Posterior vena cava (tissue), 2 donors: ENCODE measurements around the gene CSNK1G1. TPM values are rescaled to one million over a fixed set of nuclear protein-coding genes. Genes with fewer than 3 reads are reported as not detected.
"Not testable (repeated sequence)": the region's sequence is repeated elsewhere in the genome, so short reads cannot be mapped to it uniquely, and the experiment has no call there.

Experiments used
- DNase-seq: peaks from one replicate; pipeline ENCODE4 v3.0.0-alpha.2; 2020; ENCODE audit warnings: low spot score
- intact Hi-C, 2 donors: fragments of 100-400 bp; cut with DNase I; formaldehyde crosslinking; loops; one replicate each; pipeline versions ENCODE4 v1.14.1 to v1.14.2; 2022 to 2023
- total RNA-seq, 2 donors: library from RNA; stranded (reverse); fragmentation: NEBNext Ultra II Directional; extraction: Animal tissue kit (Norgen Biotek cat#: 25700); gene quantifications; one replicate each; pipeline ENCODE4 v1.2.1, GENCODE V29; 2021
- donor health status: DM: yes; HTN: yes; CAD: no.
- donor health status: DM: yes; HTN: yes; CAD: no.

The CSNK1G1 gene
- total RNA-seq, 2 donors from 2014 or later: 15.8 to 15.9 TPM

- intact Hi-C loops: no loop called here
- DNase-seq: no peak
Observed at GRCh38 chr15:64122936-64123351, 233.0 kb downstream of the CSNK1G1 start.

DNA sequence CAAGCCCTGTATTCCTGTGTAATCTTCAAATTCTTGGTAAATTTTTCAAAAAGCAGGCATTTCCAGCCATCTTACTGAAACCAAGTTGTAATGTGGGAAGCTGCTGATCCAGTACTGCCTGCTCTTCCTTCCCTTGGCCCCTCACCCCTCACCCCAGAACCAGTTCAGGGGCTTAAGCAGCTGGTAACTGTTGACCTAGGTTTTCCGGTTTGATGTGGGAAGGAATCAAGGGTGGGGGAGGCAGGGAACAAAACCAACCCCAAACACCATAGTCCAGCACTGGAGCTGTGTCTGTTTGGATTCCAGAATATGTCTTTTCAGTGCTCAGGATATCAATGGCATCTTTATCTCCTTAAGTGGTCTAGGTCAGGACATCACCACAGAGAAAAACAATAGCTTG lies 233.5 kb downstream of the CSNK1G1 start:
- intact Hi-C loops: no loop called here
- no peak for DNase-seq

DNA sequence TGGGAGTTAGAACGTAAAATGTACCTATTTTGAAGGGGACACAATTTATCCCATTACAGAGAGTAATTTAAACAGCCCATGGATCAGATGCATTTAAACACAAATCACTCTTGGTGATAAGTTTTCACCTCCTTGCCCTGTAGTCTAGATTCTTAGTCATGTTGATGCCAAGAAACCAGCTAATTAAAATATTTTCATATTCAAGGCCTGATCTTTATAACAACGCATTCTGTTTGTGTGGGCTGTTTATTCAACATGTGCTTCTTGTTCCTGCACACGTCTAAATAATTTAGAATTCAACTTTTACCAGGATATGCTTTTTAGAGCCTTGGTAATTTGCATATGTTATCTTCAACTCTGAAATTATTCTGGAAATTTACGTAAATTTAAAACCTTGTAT lies 234.4 kb downstream of the CSNK1G1 start:
- intact Hi-C loops: no loop called here
- DNase-seq: no peak

DNA sequence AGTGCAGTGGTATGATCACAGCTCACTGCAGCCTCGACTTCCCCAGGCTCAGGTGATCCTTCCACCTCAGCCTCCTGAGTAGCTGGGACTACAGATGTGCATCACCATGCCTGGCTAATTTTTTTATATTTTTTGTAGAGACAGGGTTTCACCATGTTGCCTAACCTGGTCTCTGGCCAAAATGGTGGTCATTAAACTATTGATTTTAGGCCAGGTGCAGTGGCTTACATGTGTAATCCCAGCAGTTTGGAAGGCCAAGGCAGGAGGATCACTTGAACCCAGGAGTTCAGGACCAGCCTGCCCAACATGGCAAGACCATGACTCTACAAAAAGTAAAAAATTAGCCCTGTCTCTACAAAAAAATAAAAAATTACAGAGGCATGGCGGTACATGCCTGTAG lies 235.7 kb downstream of the CSNK1G1 start:
- DNase-seq, intact Hi-C loops: not testable (repeated sequence)

- intact Hi-C loops: no loop called here
- no peak for DNase-seq
Observed at GRCh38 chr15:64117759-64118487, 238.1 kb downstream of the CSNK1G1 start.

Other genes with a start within 250 kb of the CSNK1G1 start
- under 1 TPM in 1 of 2 donors, not detected in 1; 0.38 TPM for gene SNX22, start 204.4 kb downstream of the CSNK1G1 start, total RNA-seq
- 100 to 1,000 TPM; 351 to 457 TPM for gene PPIB, start 193.2 kb downstream of the CSNK1G1 start, total RNA-seq
- under 1 TPM; 0.52 to 0.88 TPM for gene PCLAF, start 25.3 kb upstream of the CSNK1G1 start, total RNA-seq
- 10 to 100 TPM; 20.7 to 26.2 TPM for gene TRIP4, start 31.7 kb upstream of the CSNK1G1 start, total RNA-seq
- gene ZNF609, start 104.4 kb upstream of the CSNK1G1 start, total RNA-seq: 10 to 100 TPM; 28.1 to 32.8 TPM